ENCODE results near the gene DPF1.

DNA sequence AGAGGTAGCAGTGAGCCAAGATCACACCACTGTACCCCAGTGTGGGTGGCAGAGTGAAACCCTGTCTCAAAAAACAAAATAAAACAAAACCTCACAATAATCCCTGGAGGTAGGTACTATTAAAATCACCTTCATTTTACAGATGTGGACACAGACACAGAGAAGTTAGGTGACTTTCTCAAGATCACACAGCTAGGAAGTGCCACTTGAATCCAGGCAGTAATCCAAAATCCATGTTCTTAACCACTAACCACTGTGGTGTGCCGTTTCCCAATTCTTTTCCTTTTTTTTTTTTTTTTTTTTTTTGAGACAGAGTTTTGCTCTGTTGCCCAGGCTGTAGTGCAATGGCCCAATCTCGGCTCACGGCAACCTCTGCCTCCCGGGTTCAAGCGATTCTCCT, 23.1 kb upstream of the DPF1 start:
- TF ChIP-seq POLR2A (IDR thresholded peaks at IDR 0.05), result no peak
- TF ChIP-seq, protein P1, sequence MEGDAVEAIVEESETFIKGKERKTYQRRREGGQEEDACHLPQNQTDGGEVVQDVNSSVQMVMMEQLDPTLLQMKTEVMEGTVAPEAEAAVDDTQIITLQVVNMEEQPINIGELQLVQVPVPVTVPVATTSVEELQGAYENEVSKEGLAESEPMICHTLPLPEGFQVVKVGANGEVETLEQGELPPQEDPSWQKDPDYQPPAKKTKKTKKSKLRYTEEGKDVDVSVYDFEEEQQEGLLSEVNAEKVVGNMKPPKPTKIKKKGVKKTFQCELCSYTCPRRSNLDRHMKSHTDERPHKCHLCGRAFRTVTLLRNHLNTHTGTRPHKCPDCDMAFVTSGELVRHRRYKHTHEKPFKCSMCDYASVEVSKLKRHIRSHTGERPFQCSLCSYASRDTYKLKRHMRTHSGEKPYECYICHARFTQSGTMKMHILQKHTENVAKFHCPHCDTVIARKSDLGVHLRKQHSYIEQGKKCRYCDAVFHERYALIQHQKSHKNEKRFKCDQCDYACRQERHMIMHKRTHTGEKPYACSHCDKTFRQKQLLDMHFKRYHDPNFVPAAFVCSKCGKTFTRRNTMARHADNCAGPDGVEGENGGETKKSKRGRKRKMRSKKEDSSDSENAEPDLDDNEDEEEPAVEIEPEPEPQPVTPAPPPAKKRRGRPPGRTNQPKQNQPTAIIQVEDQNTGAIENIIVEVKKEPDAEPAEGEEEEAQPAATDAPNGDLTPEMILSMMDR (IDR thresholded peaks at IDR 0.05), result no peak

Measured in uterus (tissue), 2 donors.